ENCODE data around the gene CEACAM18. TPM values are rescaled to one million over a fixed set of nuclear protein-coding genes. Genes with fewer than 3 reads are reported as not detected.
A peak's percentile ranks its signal among the peaks of the same experiment; 100 is the strongest.

The CEACAM18 gene
- total RNA-seq, result not detected in 2 replicates

DNA sequence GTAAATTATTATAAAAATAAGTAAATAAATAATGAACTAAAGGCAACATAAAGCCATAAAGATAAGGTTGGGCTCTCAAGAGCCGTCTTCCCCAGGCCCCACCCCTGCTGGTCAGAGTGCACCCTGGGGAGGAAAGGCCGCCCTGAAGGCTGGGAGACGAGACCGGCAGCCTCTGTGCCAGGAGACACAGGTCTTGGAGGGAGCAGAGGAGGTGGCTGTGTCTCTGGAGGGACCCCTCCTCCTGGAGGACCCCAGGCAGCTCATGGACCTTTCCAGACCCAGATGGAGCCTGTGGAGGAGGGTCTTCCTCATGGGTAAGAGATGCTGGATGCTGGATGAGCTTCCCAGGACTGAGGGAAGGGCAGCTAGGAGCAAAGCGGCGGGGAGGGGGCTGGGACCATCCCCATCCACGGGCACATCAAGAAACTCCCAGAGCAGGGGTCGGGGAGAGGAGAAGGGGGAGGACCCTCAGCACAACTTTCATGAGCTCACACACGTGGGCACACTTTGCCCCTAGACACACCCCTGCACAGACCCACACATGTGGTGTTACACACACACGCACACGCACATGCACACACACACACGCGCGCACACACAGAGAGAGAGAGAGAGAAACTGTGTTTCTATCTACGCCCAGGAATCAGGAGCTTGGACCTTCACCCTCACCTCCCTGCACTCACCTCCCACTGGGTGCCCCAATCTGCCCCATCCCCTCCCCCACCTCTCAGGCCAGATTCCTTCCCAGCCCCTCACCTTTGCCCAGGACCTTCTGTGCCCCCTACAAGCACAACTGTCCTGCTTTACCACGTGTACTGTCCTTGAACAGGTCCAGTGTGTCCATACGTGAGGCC lies at the start of gene CEACAM18:
Gene CEACAM18 (plus strand): TSS at position 159 of the 854 bp plus-strand sequence.
- no peak for DNase-seq (ENCODE audit: low read depth)
- TF ChIP-seq, protein P1, sequence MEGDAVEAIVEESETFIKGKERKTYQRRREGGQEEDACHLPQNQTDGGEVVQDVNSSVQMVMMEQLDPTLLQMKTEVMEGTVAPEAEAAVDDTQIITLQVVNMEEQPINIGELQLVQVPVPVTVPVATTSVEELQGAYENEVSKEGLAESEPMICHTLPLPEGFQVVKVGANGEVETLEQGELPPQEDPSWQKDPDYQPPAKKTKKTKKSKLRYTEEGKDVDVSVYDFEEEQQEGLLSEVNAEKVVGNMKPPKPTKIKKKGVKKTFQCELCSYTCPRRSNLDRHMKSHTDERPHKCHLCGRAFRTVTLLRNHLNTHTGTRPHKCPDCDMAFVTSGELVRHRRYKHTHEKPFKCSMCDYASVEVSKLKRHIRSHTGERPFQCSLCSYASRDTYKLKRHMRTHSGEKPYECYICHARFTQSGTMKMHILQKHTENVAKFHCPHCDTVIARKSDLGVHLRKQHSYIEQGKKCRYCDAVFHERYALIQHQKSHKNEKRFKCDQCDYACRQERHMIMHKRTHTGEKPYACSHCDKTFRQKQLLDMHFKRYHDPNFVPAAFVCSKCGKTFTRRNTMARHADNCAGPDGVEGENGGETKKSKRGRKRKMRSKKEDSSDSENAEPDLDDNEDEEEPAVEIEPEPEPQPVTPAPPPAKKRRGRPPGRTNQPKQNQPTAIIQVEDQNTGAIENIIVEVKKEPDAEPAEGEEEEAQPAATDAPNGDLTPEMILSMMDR (IDR thresholded peaks at IDR 0.05; ENCODE audit: insufficient read depth, low read depth, low read length), result no peak
- H3K4me3 ChIP-seq (ENCODE audit: low read depth, low read length), result no peak within 1 kb of the TSS

DNA sequence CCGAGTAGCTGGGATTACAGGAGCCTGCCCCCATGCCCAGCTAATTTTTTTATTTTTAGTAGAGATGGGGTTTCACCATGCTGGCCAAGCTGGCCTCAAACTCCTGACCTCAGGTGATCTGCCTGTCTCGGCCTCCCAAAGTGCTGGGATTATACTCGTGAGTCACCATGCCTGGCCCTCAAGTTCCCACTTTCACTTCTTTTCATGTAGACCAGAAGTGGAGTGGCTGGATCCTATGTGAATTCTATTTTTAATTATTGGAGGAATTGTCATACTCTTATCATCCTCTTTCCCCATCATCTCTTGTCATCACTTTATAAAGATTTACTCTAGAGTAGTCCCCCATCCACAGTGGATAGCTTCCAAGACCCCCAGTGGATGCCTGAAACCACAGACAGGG lies 48.1 kb upstream of the CEACAM18 start:
- no peak overlapping the region for H3K4me3 ChIP-seq (ENCODE audit: low read depth, low read length)
- TF ChIP-seq, protein P1 (IDR thresholded peaks at IDR 0.05; ENCODE audit: insufficient read depth, low read depth, low read length), result no peak
- DNase-seq (ENCODE audit: low read depth), result no peak

DNA sequence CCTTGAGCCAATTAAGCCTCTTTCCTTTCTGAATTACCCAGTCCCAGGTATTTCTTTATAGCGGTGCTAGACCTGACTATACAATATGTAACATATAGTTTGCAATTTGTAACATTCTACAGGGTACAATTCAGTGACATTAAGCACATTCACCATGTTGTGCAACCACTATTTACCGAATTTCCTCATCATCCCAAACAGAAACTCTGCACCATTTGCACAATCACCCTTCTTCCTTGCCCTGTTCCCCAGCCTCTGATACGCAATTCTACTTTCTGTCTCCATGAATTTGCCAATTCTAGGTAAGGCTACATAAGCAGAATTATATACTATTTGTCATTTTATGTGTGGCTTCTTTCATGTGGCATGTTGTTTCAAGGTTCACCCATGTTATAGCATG lies 47.2 kb upstream of the CEACAM18 start:
- TF ChIP-seq, protein P1 (IDR thresholded peaks at IDR 0.05; ENCODE audit: insufficient read depth, low read depth, low read length), result no peak
- H3K4me3 ChIP-seq (ENCODE audit: low read depth, low read length), result no peak overlapping the region
- DNase-seq (ENCODE audit: low read depth), result no peak

DNA sequence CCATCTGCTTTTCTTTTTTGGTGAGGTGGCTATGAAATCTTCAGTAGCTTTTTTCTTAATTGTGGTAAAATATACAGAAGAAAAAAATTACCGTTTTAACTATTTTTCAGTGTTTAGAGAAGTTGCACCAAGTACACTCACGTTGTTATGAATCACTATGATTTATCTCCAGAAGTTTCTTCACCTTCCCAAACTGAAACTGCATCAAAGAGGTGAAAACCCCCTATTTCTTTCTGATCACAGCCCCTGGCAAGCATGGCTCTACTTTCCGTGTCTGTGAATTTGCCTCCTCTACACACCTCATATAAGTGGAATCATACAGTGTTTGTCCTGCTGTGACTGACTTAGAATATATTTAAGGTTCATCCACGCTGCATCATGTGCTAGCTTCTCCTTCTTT lies 45.3 kb upstream of the CEACAM18 start:
- H3K4me3 ChIP-seq (ENCODE audit: low read depth, low read length), result no peak overlapping the region
- DNase-seq (ENCODE audit: low read depth), result no peak
- TF ChIP-seq, protein P1 (IDR thresholded peaks at IDR 0.05; ENCODE audit: insufficient read depth, low read depth, low read length), result no peak

DNA sequence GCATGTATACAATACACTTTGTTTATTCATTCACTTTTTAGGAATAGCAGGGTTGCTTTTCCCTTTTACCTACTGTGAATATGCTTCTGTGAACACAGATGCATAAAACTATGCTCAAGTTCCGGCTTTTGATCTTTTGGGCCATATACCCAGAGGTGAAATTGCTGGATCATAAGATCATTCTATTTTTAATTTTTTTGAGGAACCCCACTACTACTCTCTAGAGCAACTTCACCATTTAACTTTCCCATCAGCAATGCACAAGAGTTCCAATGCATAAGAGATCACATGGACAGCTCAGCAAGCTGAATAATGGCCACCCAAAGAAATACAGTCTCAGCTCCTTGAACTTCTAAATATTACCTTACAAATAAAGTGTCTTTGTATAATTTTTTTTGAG lies 43.9 kb upstream of the CEACAM18 start:
- no peak overlapping the region for H3K4me3 ChIP-seq (ENCODE audit: low read depth, low read length)
- DNase-seq (ENCODE audit: low read depth), result no peak
- TF ChIP-seq, protein P1 (IDR thresholded peaks at IDR 0.05; ENCODE audit: insufficient read depth, low read depth, low read length), result no peak

DNA sequence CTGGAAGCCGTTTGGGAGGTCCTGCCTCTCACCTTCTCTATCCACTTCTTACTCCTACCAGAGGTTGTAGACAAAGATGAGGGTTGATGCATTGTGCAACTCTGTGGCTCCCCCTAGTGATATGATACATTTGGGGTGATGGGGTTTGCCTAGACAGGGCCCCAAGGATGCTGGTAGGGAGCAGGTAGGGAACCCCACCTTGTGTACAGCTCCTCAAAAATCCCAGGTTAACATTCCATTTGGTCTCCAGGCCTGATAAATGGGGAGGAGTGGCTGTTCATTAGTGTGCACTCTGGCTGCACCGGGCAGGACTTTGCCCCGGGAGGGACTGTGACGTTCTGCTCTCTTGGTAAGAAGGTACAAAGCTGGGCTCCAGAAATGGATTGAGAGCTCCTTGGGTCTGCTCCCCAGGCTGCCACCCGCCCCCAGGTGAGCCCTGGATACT lies 39.3 kb upstream of the CEACAM18 start:
- DNase-seq (ENCODE audit: low read depth), result peak; percentile 16
- no peak overlapping the region for H3K4me3 ChIP-seq (ENCODE audit: low read depth, low read length)
- TF ChIP-seq, protein P1 (IDR thresholded peaks at IDR 0.05; ENCODE audit: insufficient read depth, low read depth, low read length), result peak; percentile 41

Measured in fibroblast of villous mesenchyme (primary cell).